HEK293 (cell line): ENCODE results near the gene ITGAL.

Experiments used
- CTCF ChIA-PET: fragments of 350-600 bp; formaldehyde crosslinking; extraction: SDS; loops from one replicate; lab custom pipeline; 2021; ENCODE audit warnings: antibody characterized with exemption; lab: Yijun Ruan, JAX
- POLR2A ChIA-PET: fragments of 300-600 bp; formaldehyde crosslinking; extraction: SDS; loops from one replicate; lab custom pipeline; 2020; ENCODE audit warnings: antibody characterized with exemption, inconsistent platforms; lab: Yijun Ruan, JAX
- H3K27ac ChIP-seq: fragments of 200-500 bp; sonication (Bioruptor generic); 2 replicates; pipeline ENCODE4 v1.5.1; 2014; ENCODE audit warnings: low read depth, low read length, control low read depth, inconsistent platforms; ENCODE audit errors: extremely low read depth
- H3K36me3 ChIP-seq, 2 experiments: fragments of 200-500 bp in 1 of 2; sonication (Bioruptor generic) in 1 of 2; 1 replicate in 1 of 2; 2 replicates in 1 of 2; pipeline ENCODE4 v1.5.1; 2014 to 2017; ENCODE audit warnings: inconsistent platforms in 2 of 2, low read length in 2 of 2; ENCODE audit not compliant: control insufficient read depth in 2 of 2, insufficient read depth in 1 of 2
- H3K4me1 ChIP-seq: fragments of 200-500 bp; sonication (Bioruptor generic); 2 replicates; pipeline ENCODE4 v1.5.1; 2014; ENCODE audit warnings: mild to moderate bottlenecking, low read length, inconsistent platforms; ENCODE audit not compliant: control insufficient read depth, insufficient read depth
- H3K4me3 ChIP-seq: 2 replicates; pipeline ENCODE4 v1.5.1; 2011; ENCODE audit warnings: low read depth, mild to moderate bottlenecking, control low read depth, low read length, moderate library complexity
- H3K9me3 ChIP-seq: fragments of 200-500 bp; sonication (Bioruptor generic); 2 replicates; pipeline ENCODE4 v1.5.1; 2014; ENCODE audit warnings: low read depth, low read length, inconsistent platforms; ENCODE audit not compliant: control insufficient read depth, insufficient read depth
- GLIS1 ChIP-seq: fragments of 450-650 bp; formaldehyde crosslinking; IDR thresholded peaks from 2 replicates; pipeline ENCODE4 v1.5.1; 2016; ENCODE audit warnings: missing biosample characterization, missing genetic modification characterization
- SP7 ChIP-seq: fragments of 450-650 bp; formaldehyde crosslinking; IDR thresholded peaks from 2 replicates; pipeline ENCODE4 v1.5.1; 2016; ENCODE audit warnings: missing biosample characterization, missing genetic modification characterization
- TCF7L2 ChIP-seq: IDR thresholded peaks from 2 replicates; pipeline ENCODE4 v1.6.1; 2011; ENCODE audit warnings: low read depth, mild to moderate bottlenecking, inconsistent platforms, low read length, moderate library complexity, borderline replicate concordance
- ZBTB17 ChIP-seq: fragments of 450-650 bp; formaldehyde crosslinking; IDR thresholded peaks from 2 replicates; pipeline ENCODE4 v1.5.1; 2016; ENCODE audit warnings: missing biosample characterization, missing genetic modification characterization
- ZEB2 ChIP-seq: fragments of 450-650 bp; formaldehyde crosslinking; IDR thresholded peaks from 2 replicates; pipeline ENCODE4 v1.5.1; 2016; ENCODE audit warnings: missing biosample characterization, missing genetic modification characterization
- ZFHX2 ChIP-seq: fragments of 450-650 bp; formaldehyde crosslinking; conservative IDR thresholded peaks from 2 replicates; pipeline ENCODE4 v1.5.1; 2016; ENCODE audit warnings: missing biosample characterization, missing genetic modification characterization
- ZNF10 ChIP-seq: fragments of 450-650 bp; formaldehyde crosslinking; IDR thresholded peaks from 2 replicates; pipeline ENCODE4 v1.5.1; 2017; ENCODE audit warnings: missing biosample characterization, missing genetic modification characterization
- ZNF335 ChIP-seq: fragments of 450-650 bp; formaldehyde crosslinking; conservative IDR thresholded peaks from 2 replicates; pipeline ENCODE4 v1.5.1; 2016; ENCODE audit warnings: missing biosample characterization, missing genetic modification characterization
- ZNF366 ChIP-seq: fragments of 450-650 bp; formaldehyde crosslinking; conservative IDR thresholded peaks from 2 replicates; pipeline ENCODE4 v1.5.1; 2016; ENCODE audit warnings: missing biosample characterization, missing genetic modification characterization
- ZNF529 ChIP-seq: fragments of 450-650 bp; formaldehyde crosslinking; IDR thresholded peaks from 2 replicates; pipeline ENCODE4 v1.5.1; 2017; ENCODE audit warnings: missing genetic modification characterization, missing biosample characterization; ENCODE audit not compliant: insufficient replicate concordance
- ZNF561 ChIP-seq: fragments of 450-650 bp; IDR thresholded peaks from 2 replicates; pipeline ENCODE4 v1.5.1; 2018; ENCODE audit warnings: missing biosample characterization, missing genetic modification characterization, borderline replicate concordance
- ZNF600 ChIP-seq: fragments of 450-650 bp; formaldehyde crosslinking; IDR thresholded peaks from 2 replicates; pipeline ENCODE4 v1.5.1; 2016; ENCODE audit warnings: missing biosample characterization, missing genetic modification characterization
- ZNF629 ChIP-seq: fragments of 450-650 bp; formaldehyde crosslinking; IDR thresholded peaks from 2 replicates; pipeline ENCODE4 v1.5.1; 2017; ENCODE audit warnings: missing biosample characterization, missing genetic modification characterization
- ZNF654 ChIP-seq: fragments of 450-650 bp; formaldehyde crosslinking; IDR thresholded peaks from 2 replicates; pipeline ENCODE4 v1.5.1; 2016; ENCODE audit warnings: low read depth, missing biosample characterization, missing genetic modification characterization
- ZNF664 ChIP-seq: fragments of 450-650 bp; formaldehyde crosslinking; IDR thresholded peaks from 2 replicates; pipeline ENCODE4 v1.5.1; 2016; ENCODE audit warnings: missing biosample characterization, missing genetic modification characterization
- ZNF747 ChIP-seq: fragments of 450-650 bp; formaldehyde crosslinking; IDR thresholded peaks from 2 replicates; pipeline ENCODE4 v1.5.1; 2016; ENCODE audit warnings: missing biosample characterization, missing genetic modification characterization
- TF ChIP-seq, protein P1 (sequence below): fragments of 450-650 bp; formaldehyde crosslinking; IDR thresholded peaks from 2 replicates; pipeline ENCODE4 v1.5.1; 2016; ENCODE audit warnings: missing biosample characterization, missing genetic modification characterization
- TF ChIP-seq, protein P2 (sequence below): fragments of 450-650 bp; formaldehyde crosslinking; IDR thresholded peaks from 2 replicates; pipeline ENCODE4 v1.5.1; 2016; ENCODE audit warnings: missing biosample characterization, missing genetic modification characterization
- TF ChIP-seq, protein P3 (sequence below): fragments of 450-650 bp; formaldehyde crosslinking; IDR thresholded peaks from 2 replicates; pipeline ENCODE4 v1.5.1; 2016; ENCODE audit warnings: missing biosample characterization, missing genetic modification characterization
- TF ChIP-seq, protein P4 (sequence below): fragments of 450-650 bp; formaldehyde crosslinking; IDR thresholded peaks from 2 replicates; pipeline ENCODE4 v1.5.1; 2016; ENCODE audit warnings: missing biosample characterization, missing genetic modification characterization

Gene ITGAL

DNA sequence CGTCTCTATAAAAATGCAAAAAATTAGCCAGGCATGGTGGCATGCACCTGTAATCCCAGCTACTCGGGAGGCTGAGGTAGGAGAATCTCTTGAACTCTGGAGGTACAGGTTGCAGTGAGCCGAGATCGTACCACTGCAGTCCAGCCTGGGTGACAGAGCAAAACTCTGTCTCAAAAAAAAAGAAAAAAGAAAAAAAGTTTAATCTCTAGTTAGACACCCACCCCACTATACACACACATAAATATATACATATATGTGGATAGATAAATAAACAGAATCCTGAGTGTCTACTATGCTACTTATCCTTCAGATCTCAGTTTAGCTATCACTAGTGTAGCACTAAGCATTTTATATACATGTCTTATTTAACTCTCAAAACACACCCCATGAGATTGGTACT is 18.7 kb downstream of the ITGAL start:
- H3K4me1 ChIP-seq, result no peaks in the 10 kb centered on the region
- H3K4me3 ChIP-seq, result no peak overlapping the region
- TF ChIP-seq, protein P1, sequence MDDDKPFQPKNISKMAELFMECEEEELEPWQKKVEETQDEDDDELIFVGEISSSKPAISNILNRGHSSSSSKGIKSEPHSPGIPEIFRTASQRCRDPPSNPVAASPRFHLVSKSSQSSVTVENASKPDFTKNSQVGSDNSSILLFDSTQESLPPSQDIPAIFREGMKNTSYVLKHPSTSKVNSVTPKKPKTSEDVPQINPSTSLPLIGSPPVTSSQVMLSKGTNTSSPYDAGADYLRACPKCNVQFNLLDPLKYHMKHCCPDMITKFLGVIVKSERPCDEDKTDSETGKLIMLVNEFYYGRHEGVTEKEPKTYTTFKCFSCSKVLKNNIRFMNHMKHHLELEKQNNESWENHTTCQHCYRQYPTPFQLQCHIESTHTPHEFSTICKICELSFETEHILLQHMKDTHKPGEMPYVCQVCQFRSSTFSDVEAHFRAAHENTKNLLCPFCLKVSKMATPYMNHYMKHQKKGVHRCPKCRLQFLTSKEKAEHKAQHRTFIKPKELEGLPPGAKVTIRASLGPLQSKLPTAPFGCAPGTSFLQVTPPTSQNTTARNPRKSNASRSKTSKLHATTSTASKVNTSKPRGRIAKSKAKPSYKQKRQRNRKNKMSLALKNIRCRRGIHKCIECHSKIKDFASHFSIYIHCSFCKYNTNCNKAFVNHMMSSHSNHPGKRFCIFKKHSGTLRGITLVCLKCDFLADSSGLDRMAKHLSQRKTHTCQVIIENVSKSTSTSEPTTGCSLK (tag by site-specific recombination), result no peak
- TF ChIP-seq, protein P2, sequence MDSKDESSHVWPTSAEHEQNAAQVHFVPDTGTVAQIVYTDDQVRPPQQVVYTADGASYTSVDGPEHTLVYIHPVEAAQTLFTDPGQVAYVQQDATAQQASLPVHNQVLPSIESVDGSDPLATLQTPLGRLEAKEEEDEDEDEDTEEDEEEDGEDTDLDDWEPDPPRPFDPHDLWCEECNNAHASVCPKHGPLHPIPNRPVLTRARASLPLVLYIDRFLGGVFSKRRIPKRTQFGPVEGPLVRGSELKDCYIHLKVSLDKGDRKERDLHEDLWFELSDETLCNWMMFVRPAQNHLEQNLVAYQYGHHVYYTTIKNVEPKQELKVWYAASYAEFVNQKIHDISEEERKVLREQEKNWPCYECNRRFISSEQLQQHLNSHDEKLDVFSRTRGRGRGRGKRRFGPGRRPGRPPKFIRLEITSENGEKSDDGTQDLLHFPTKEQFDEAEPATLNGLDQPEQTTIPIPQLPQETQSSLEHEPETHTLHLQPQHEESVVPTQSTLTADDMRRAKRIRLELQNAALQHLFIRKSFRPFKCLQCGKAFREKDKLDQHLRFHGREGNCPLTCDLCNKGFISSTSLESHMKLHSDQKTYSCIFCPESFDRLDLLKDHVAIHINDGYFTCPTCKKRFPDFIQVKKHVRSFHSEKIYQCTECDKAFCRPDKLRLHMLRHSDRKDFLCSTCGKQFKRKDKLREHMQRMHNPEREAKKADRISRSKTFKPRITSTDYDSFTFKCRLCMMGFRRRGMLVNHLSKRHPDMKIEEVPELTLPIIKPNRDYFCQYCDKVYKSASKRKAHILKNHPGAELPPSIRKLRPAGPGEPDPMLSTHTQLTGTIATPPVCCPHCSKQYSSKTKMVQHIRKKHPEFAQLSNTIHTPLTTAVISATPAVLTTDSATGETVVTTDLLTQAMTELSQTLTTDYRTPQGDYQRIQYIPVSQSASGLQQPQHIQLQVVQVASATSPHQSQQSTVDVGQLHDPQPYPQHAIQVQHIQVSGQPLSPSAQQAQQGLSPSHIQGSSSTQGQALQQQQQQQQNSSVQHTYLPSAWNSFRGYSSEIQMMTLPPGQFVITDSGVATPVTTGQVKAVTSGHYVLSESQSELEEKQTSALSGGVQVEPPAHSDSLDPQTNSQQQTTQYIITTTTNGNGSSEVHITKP, result peak; percentile 56
- TF ChIP-seq, all 188 proteins: peak for 1
- ChIA-PET CTCF (interaction anchor here (0.6 to 2.6 kb wide), 6 partner anchors 8 to 107 kb away, joined by 3 to 7 read pairs (median 3); partner anchors contain the start of gene DCTPP1), POLR2A (interaction anchor here (0.5 to 0.8 kb wide), 2 partner anchors 53 to 61 kb away, joined by 3 to 4 read pairs; partner anchors contain the start of gene DCTPP1)
- H3K27ac ChIP-seq, result no peak overlapping the region
- H3K9me3 ChIP-seq, result no peaks in the 10 kb centered on the region
- H3K36me3 ChIP-seq, result no peaks in the 10 kb centered on the region

DNA sequence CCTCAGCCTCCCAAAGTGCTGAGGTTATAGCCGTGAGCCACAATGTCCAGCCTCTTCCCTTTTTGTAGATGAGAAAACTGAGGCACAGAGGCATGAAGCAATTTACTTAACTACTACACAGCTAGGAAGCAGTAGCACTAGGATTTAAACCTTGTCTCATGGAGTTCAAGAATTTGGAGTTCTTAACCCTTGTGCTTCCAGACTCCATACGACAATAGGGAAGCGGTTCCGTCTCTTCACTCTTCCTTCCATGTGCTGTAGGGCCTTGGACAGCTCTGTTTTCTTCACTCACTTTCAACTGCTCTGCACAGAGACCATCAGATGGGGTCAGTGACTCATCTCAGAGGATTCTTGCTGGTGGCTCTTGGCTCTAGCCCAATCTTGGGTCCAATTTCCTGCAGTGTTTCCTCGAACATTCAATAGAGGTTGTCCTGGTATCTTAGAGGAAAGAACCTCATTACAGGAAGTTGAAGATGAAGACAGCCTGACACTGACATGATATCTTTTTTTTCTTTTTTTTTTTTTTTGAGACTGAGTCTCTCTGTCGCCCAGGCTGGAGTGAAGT is 19.3 kb downstream of the ITGAL start:
- no peak overlapping the region for H3K27ac ChIP-seq
- ChIA-PET CTCF (interaction anchor here (0.6 to 1.1 kb wide), 6 partner anchors 8 to 115 kb away, joined by 3 read pairs; no protein-coding TSS in a partner anchor), POLR2A (interaction anchor here (0.5 to 0.8 kb wide), 2 partner anchors 52 to 62 kb away, joined by 3 to 4 read pairs; partner anchors contain the start of gene DCTPP1)
- no peaks in the 10 kb centered on the region for H3K4me1 ChIP-seq
- no peaks in the 10 kb centered on the region for H3K36me3 ChIP-seq
- H3K4me3 ChIP-seq, result no peak overlapping the region
- H3K9me3 ChIP-seq, result no peaks in the 10 kb centered on the region
- TF ChIP-seq, protein P3, sequence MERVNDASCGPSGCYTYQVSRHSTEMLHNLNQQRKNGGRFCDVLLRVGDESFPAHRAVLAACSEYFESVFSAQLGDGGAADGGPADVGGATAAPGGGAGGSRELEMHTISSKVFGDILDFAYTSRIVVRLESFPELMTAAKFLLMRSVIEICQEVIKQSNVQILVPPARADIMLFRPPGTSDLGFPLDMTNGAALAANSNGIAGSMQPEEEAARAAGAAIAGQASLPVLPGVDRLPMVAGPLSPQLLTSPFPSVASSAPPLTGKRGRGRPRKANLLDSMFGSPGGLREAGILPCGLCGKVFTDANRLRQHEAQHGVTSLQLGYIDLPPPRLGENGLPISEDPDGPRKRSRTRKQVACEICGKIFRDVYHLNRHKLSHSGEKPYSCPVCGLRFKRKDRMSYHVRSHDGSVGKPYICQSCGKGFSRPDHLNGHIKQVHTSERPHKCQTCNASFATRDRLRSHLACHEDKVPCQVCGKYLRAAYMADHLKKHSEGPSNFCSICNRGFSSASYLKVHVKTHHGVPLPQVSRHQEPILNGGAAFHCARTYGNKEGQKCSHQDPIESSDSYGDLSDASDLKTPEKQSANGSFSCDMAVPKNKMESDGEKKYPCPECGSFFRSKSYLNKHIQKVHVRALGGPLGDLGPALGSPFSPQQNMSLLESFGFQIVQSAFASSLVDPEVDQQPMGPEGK (tag by site-specific recombination), result peak; percentile 27; the same call in 1 of the 2 replicates
- TF ChIP-seq, protein P2, result peak; percentile 41; the same call in 1 of the 2 replicates
- peak; percentile 28; the same call in 1 of the 2 replicates for TF ChIP-seq SP7
- TF ChIP-seq ZNF654 (tag by site-specific recombination), result peak; percentile 55
- TF ChIP-seq ZNF561 (tag by site-specific recombination), result no peak
- TF ChIP-seq ZNF664, result peak; percentile 96
- TF ChIP-seq ZEB2 (tag by site-specific recombination), result peak; percentile 27; the same call in 1 of the 2 replicates
- TF ChIP-seq ZNF747 (tag by site-specific recombination), result no peak
- peak; percentile 44 for TF ChIP-seq GLIS1 (tag by site-specific recombination)
- TF ChIP-seq ZFHX2 (tag by site-specific recombination), result no peak
- peak; percentile 74 for TF ChIP-seq ZNF335 (tag by site-specific recombination)
- TF ChIP-seq ZNF629, result peak; percentile 26
- TF ChIP-seq ZBTB17 (tag by site-specific recombination), result peak; percentile 87
- peak; percentile 23; the same call in 1 of the 2 replicates for TF ChIP-seq ZNF600
- TF ChIP-seq TCF7L2, result no peak
- 0 out of 2 replicates have a peak, but pooled peaks have one; percentile 40 for TF ChIP-seq ZNF10 (tag by site-specific recombination)
- no peak for TF ChIP-seq ZNF529
- TF ChIP-seq ZNF366 (tag by site-specific recombination), result peak; percentile 33
- TF ChIP-seq, protein P4, sequence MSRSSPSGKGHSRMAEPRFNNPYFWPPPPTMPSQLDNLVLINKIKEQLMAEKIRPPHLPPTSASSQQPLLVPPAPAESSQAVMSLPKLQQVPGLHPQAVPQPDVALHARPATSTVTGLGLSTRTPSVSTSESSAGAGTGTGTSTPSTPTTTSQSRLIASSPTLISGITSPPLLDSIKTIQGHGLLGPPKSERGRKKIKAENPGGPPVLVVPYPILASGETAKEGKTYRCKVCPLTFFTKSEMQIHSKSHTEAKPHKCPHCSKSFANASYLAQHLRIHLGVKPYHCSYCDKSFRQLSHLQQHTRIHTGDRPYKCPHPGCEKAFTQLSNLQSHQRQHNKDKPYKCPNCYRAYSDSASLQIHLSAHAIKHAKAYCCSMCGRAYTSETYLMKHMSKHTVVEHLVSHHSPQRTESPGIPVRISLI (tag by site-specific recombination), result peak; percentile 52; the same call in 1 of the 2 replicates
